GM19035 (cell line): ENCODE results near the gene FOXO3.
"Not testable (repeated sequence)": the region's sequence is repeated elsewhere in the genome, so short reads cannot be mapped to it uniquely, and the experiment has no call there.

Source experiments
- ATAC-seq: cut with Tn5 transposase; IDR thresholded peaks from one replicate; pipeline ENCODE4 v1.9.1; 2021; ENCODE audit not compliant: unreplicated experiment

The FOXO3 gene

GRCh38 chr6:108555399-108556052 is 5.2 kb upstream of the FOXO3 start:
- no peak for ATAC-seq

GRCh38 chr6:108556250-108556649 is 4.5 kb upstream of the FOXO3 start:
- no peak for ATAC-seq

- ATAC-seq = no peak
Measured at GRCh38 chr6:108556866-108557493, 3.7 kb upstream of the FOXO3 start.

GRCh38 chr6:108557494-108558371 is 3.0 kb upstream of the FOXO3 start:
- peak; percentile 30 for ATAC-seq

GRCh38 chr6:108558372-108559096 is 2.2 kb upstream of the FOXO3 start:
- ATAC-seq = peak; percentile 60

- peak; percentile 49 for ATAC-seq
Measured at GRCh38 chr6:108559097-108559883, 1.4 kb upstream of the FOXO3 start.

- ATAC-seq = peak; percentile 8
Measured at GRCh38 chr6:108559884-108560462, 744 bp upstream of the FOXO3 start.

- ATAC-seq = not testable (repeated sequence)
Measured at GRCh38 chr6:108561309-108561647, 561 bp downstream of the FOXO3 start.

- no peak for ATAC-seq
Measured at GRCh38 chr6:108561742-108562502, 1.2 kb downstream of the FOXO3 start.

- ATAC-seq = no peak
Measured at GRCh38 chr6:108562503-108562993, 1.8 kb downstream of the FOXO3 start.

GRCh38 chr6:108563292-108563691 is 2.6 kb downstream of the FOXO3 start:
- no peak for ATAC-seq

- ATAC-seq = no peak
Measured at GRCh38 chr6:108564178-108564577, 3.5 kb downstream of the FOXO3 start.

- peak; percentile 70 for ATAC-seq
Measured at GRCh38 chr6:108565091-108565766, 4.5 kb downstream of the FOXO3 start.

GRCh38 chr6:108565893-108566292 is 5.2 kb downstream of the FOXO3 start:
- ATAC-seq = peak; percentile 47

GRCh38 chr6:108566406-108566805 is 5.7 kb downstream of the FOXO3 start:
- no peak for ATAC-seq

- ATAC-seq = no peak
Measured at GRCh38 chr6:108568101-108568500, 7.4 kb downstream of the FOXO3 start.

- ATAC-seq = no peak
Measured at GRCh38 chr6:108568551-108569305, 8.0 kb downstream of the FOXO3 start.

- no peak for ATAC-seq
Measured at GRCh38 chr6:108570517-108570916, 9.8 kb downstream of the FOXO3 start.
